PC-3 (cell line): Measurements from ENCODE around the gene PTGES3L. TPM values are rescaled to one million over a fixed set of nuclear protein-coding genes. Genes with fewer than 3 reads are reported as not detected.
A peak's percentile ranks its signal among the peaks of the same experiment; 100 is the strongest.

Experiments
- ATAC-seq: fragments of 200-7000 bp; cut with Tn5 transposase; 2 replicates; pipeline ENCODE4 v1.9.1; 2020; ENCODE audit warnings: mild to moderate bottlenecking, moderate library complexity
- BruUV-seq: library from RNA; stranded (reverse); fragments of 400-500 nt; replicated peaks from 2 replicates; lab custom pipeline; 2021; lab: Mats Ljungman, UMichigan
- CTCF ChIA-PET: fragments of 300-600 bp; sonication (Branson Sonifier 250); formaldehyde crosslinking; loops from one replicate; lab custom pipeline; 2022; ENCODE audit warnings: antibody characterized with exemption; lab: Charles Lee
- POLR2A ChIA-PET: fragments of 300-600 bp; sonication (Branson Sonifier 250); formaldehyde crosslinking; loops from one replicate; lab custom pipeline; 2022; ENCODE audit warnings: antibody characterized with exemption; ENCODE audit not compliant: unreplicated experiment; lab: Charles Lee
- DNase-seq: peaks from one replicate; pipeline ENCODE4 v3.0.0-alpha.2; 2015
- H2AFZ ChIP-seq: fragments of 300-600 bp; sonication (generic); 2 replicates; pipeline ENCODE4 v1.6.0; 2016; ENCODE audit warnings: antibody characterized with exemption, low read length
- H3F3A ChIP-seq: fragments of 300-600 bp; sonication (generic); one replicate; pipeline ENCODE4 v1.6.0; 2017; ENCODE audit warnings: antibody characterized with exemption, low read length, control low read depth, mild to moderate bottlenecking; ENCODE audit not compliant: unreplicated experiment
- H3K27ac ChIP-seq: fragments of 300-600 bp; sonication (generic); 2 replicates; pipeline ENCODE4 v1.5.1; 2016; ENCODE audit warnings: mild to moderate bottlenecking, low read length
- H3K27me3 ChIP-seq: fragments of 300-600 bp; sonication (generic); 2 replicates; pipeline ENCODE4 v1.6.1; 2016; ENCODE audit warnings: low read length, mixed read lengths
- H3K36me3 ChIP-seq: fragments of 300-600 bp; sonication (generic); 2 replicates; pipeline ENCODE4 v1.6.1; 2016; ENCODE audit warnings: low read depth, mixed run types, low read length, mixed read lengths
- H3K4me1 ChIP-seq: fragments of 300-600 bp; sonication (generic); 2 replicates; pipeline ENCODE4 v1.5.1; 2016; ENCODE audit warnings: low read length; ENCODE audit not compliant: insufficient read depth
- H3K4me2 ChIP-seq: fragments of 300-600 bp; sonication (generic); 2 replicates; pipeline ENCODE4 v1.6.0; 2016; ENCODE audit warnings: low read length
- H3K4me3 ChIP-seq: fragments of 300-600 bp; sonication (generic); 2 replicates; pipeline ENCODE4 v1.5.1; 2016; ENCODE audit warnings: mild to moderate bottlenecking, low read length, mixed read lengths
- H3K79me2 ChIP-seq: fragments of 300-600 bp; sonication (generic); 2 replicates; pipeline ENCODE4 v1.6.1; 2017; ENCODE audit warnings: low read length, mixed read lengths
- H3K9ac ChIP-seq: fragments of 300-600 bp; sonication (generic); 2 replicates; pipeline ENCODE4 v1.6.0; 2016; ENCODE audit warnings: mild to moderate bottlenecking, low read length
- H3K9me2 ChIP-seq: fragments of 300-600 bp; sonication (generic); replicated peaks from 2 replicates; pipeline ENCODE4 v1.6.1; 2016; ENCODE audit warnings: mixed run types, low read length, mixed read lengths
- H3K9me3 ChIP-seq: fragments of 300-600 bp; sonication (generic); 2 replicates; pipeline ENCODE4 v1.6.1; 2016; ENCODE audit warnings: low read length, mixed read lengths
- H4K20me1 ChIP-seq: fragments of 300-600 bp; sonication (generic); 2 replicates; pipeline ENCODE4 v1.6.1; 2016; ENCODE audit warnings: low read length, mixed read lengths
- CTCF ChIP-seq: fragments of 300-600 bp; sonication (generic); conservative IDR thresholded peaks from 2 replicates; pipeline ENCODE4 v1.5.1; 2017; ENCODE audit warnings: antibody characterized with exemption, low read depth, mild to moderate bottlenecking, low read length
- EZH2 ChIP-seq: fragments of 300-600 bp; sonication (generic); IDR thresholded peaks from one replicate; pipeline ENCODE4 v1.6.1; 2017; ENCODE audit warnings: antibody characterized with exemption, mild to moderate bottlenecking, low read length; ENCODE audit not compliant: unreplicated experiment
- EZH2phosphoT487 ChIP-seq: fragments of 300-600 bp; sonication (generic); IDR thresholded peaks from 2 replicates; pipeline ENCODE4 v1.6.1; 2018; ENCODE audit warnings: mild to moderate bottlenecking, antibody characterized with exemption, low read length, borderline replicate concordance
- intact Hi-C: fragments of 100-400 bp; cut with micrococcal nuclease; formaldehyde crosslinking; loops from 2 replicates; pipeline ENCODE4 v1.9.0; 2023
- total RNA-seq: library from RNA; depleted of rRNA; stranded (reverse); fragments of >200 nt; gene quantifications from 2 replicates; pipeline ENCODE4 v1.2.3, GENCODE V29; 2014

The PTGES3L gene
- total RNA-seq, 1 experiment from 2014 or later = 0.55 TPM

- Histone ChIP-seq H3K4me1 (peaks cover 5% of the 10 kb centered on the region), H3K27ac (peak overlapping the region; percentile 78), H3K27me3 (no peaks in the 10 kb centered on the region), H2AFZ (peak overlapping the region; percentile 90), H3F3A (no peaks in the 10 kb centered on the region), H4K20me1 (no peaks in the 10 kb centered on the region), H3K79me2 (peaks cover 13% of the 10 kb centered on the region; the same call in 1 of the 2 replicates), H3K36me3 (no peaks in the 10 kb centered on the region), H3K4me3 (peak overlapping the region; percentile 96), H3K9ac (peak overlapping the region; percentile 83), H3K9me2 (no peaks in the 10 kb centered on the region), H3K9me3 (no peaks in the 10 kb centered on the region), H3K4me2 (peak overlapping the region; percentile 96)
- POLR2A ChIA-PET = interaction anchor here (0.5 kb wide), 1 partner anchor 11 kb away, joined by 3 read pairs; no protein-coding TSS in a partner anchor
- peak; percentile 24 for ATAC-seq
- peak; percentile 40 for DNase-seq
- BruUV-seq = TSS peak; percentile 20
- intact Hi-C loops = loop anchor here (5.0 kb wide), 1 partner anchor 106 kb away; the partner anchor contains the start of gene BRCA1
- no peak for TF ChIP-seq CTCF
- TF ChIP-seq EZH2phosphoT487 = no peak
- TF ChIP-seq EZH2 = no peak
- CTCF ChIA-PET = no interaction called here
Observed at GRCh38 chr17:43020789-43021740, 41.2 kb upstream of the PTGES3L start.

- intact Hi-C loops = loop anchor here (5.0 kb wide), 1 partner anchor 107 kb away; the partner anchor contains the start of gene BRCA1
- no TSS peak for BruUV-seq
- ChIA-PET CTCF (no interaction called here), POLR2A (no interaction called here)
- H3K4me3 ChIP-seq = no peak overlapping the region
- no peaks in the 10 kb centered on the region for H4K20me1 ChIP-seq
- H3K36me3 ChIP-seq = no peaks in the 10 kb centered on the region
- no peaks in the 10 kb centered on the region for H3K27me3 ChIP-seq
- H3K4me1 ChIP-seq = peaks cover 5% of the 10 kb centered on the region
- no peak overlapping the region for H3K4me2 ChIP-seq
- H2AFZ ChIP-seq = no peak overlapping the region
- ATAC-seq = no peak
- peaks cover 13% of the 10 kb centered on the region; the same call in 1 of the 2 replicates for H3K79me2 ChIP-seq
- no peaks in the 10 kb centered on the region for H3F3A ChIP-seq
- DNase-seq = no peak
- no peak overlapping the region for H3K27ac ChIP-seq
- H3K9ac ChIP-seq = no peak overlapping the region
- no peaks in the 10 kb centered on the region for H3K9me2 ChIP-seq
- TF ChIP-seq EZH2phosphoT487 = no peak
- no peak for TF ChIP-seq EZH2
- TF ChIP-seq CTCF = no peak
- no peaks in the 10 kb centered on the region for H3K9me3 ChIP-seq
Observed at GRCh38 chr17:43020030-43020621, 40.2 kb upstream of the PTGES3L start.
